GM23248 (cell line): ENCODE measurements around the gene ATAD3A.

Source experiments
- EZH2 ChIP-seq: fragments of 200-600 bp; sonication (generic); IDR thresholded peaks from 2 replicates; pipeline ENCODE4 v1.6.1; 2018; ENCODE audit warnings: antibody characterized with exemption, mild to moderate bottlenecking; ENCODE audit not compliant: insufficient read depth, poor library complexity, severe bottlenecking
- EZH2phosphoT487 ChIP-seq: fragments of 200-600 bp; sonication (generic); IDR thresholded peaks from 2 replicates; pipeline ENCODE4 v1.6.1; 2018; ENCODE audit warnings: antibody characterized with exemption, moderate library complexity, mild to moderate bottlenecking, low read depth; ENCODE audit not compliant: insufficient read depth

DNA sequence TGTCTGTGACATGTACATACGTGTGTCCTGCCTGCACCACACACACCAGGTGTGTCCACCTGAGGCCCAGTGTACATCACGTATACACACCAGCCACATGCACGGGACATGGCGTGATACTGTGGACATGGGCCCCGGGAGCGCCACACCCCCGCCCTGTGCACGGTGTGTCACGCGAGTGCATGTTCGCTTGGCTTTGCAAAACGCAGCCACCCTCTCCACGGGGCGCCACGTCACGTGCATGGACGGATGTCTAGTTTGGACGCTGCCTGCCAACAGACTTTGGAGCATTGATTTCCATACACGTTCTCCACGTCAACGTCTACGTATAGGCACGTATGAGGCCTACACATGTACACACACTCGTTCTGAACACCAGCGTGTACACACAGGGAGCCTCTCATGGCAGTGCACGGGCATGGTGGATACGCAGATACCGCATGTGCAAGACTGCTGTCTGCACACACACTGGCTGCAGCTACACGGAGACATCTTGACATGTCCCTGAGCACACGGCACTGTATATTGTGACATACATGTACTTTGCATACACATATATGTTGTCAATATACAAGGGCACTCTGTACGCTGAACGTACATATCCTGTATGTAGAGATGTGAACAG, 25.8 kb downstream of the ATAD3A start:
- TF ChIP-seq EZH2phosphoT487 (no peak), EZH2 (no peak)
